ENCODE results near the gene ENTREP3.

ENTREP3 gene

GRCh38 chr1:155277902-155278688 lies 22.8 kb upstream of the ENTREP3 start:
- DNase-seq (ENCODE audit: low spot score), result peak; percentile 47

DNA sequence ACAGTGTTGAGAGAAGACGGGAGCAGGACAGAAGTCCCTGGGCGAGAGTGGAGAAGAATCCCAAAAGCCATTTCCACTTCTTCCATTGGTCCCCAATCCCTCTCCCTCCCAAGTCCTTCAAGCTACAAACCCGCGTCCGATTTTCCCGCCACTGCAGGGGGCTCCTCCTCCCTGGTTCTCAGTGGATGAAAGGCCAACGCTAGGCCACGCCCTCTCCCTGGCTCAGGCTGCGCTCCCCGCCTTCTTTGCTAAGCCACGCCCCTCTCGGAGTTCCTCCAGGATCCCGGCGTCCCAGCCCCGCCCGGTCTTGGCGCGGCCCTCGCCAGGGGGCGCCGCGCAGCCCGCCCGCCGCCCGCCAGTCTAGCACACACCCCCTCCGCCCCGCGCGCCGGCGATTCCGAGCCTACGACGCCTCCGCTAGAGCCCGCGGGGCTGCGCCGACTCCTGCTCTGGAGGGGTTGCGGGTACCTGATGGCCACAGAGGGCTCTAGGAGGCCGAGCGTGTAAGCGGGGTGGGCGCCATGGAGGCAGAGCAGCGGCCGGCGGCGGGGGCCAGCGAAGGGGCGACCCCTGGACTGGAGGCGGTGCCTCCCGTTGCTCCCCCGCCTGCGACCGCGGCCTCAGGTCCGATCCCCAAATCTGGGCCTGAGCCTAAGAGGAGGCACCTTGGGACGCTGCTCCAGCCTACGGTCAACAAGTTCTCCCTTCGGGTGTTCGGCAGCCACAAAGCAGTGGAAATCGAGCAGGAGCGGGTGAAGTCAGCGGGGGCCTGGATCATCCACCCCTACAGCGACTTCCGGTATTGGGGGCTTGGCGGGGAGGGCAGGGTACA lies 22.0 kb upstream of the ENTREP3 start, which contains the start of gene HCN3:
Gene HCN3, plus strand, starts transcription at position 394 of the 832 bp plus-strand sequence. Its CDS starts 128 bp downstream, at position 522.
- DNase-seq (ENCODE audit: low spot score), result peak; percentile 100

DNA sequence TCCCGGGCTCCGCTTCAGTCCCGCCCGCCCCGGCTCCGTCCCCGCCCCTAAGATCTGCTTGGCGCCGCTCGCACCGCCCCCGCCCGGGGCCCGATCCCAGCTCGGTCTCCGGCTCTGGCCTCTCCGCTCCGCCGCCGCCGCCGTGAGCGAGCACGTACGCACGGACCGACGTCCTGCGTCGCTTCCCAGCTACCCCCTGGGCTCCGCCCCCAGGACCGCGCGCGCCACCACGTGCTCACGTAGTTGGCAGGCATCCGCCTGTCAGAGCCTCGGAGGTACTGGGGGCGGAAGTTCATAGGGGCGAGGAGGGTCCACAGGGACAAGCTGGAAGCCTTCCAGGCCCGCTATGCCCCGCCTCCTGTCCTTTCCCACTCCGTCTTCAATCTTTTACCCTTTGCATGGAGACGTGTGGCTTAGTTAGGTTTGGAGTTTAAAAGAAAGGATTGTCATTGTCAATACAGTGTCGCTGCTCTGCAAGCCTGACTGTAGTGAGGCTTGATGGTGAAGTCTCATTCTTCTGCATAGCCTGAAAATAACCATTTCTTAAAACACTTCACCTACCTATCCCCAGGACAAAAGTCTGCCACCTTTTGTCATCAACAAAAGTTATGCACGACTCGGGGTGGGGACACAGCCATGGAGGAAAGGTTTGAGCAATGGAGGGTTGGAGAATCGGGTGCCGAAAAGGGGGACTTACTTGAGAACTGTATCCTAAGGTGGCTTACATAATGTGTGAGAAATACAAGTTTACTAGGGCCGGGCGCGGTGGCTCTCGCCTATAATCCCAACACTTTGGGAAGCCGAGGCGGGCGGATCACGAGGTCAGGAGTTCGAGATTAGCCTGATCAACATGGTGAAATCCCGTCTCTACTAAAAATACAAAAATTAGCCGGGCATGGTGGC lies 18.3 kb upstream of the ENTREP3 start, which contains the start of gene CLK2:
Gene CLK2, minus strand, starts transcription at position 162 of the 903 bp plus-strand sequence. CDS start 2,527 bp downstream, outside the sequence.
- peak; percentile 99 for DNase-seq (ENCODE audit: low spot score)

DNA sequence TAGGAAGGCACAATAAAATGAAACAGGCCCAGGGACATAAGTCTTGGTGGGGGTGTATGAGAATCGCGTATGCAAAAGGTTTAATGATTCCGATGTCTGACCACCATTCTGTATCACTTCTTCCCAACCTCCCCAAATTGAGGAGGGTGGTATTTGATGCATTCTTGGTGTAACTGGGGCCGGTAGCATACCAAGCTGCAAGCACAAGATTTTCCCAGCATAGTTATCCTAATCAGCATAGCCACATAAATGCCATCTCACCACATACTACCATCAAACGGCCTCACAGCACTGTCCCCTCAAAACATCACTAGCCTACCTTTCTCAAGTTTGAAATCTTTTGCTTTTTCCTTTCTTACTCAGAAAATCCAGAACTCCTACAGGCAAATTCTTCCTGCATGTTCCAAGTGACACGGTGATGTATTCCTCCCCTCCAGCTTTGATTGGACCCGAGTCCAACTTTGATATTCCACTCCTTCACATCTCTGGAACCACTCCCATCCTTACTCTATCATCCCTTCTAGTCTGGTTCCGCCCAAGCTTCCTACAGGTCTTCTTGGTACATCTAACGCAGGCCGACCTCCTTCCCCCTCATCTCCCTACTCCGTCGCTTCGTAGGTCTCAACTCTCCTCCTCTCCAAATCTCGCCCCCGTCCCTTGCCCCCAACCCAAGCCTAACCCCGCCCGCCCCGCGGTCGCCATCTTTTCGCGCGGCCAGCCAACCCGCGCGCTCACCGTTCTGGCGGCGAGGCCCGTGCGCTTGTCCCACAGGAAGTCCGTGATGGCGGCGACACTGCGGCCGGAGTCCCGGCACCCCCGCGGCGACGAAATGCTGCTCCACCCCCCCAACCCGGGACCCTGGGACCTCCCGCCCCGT lies 17.4 kb upstream of the ENTREP3 start:
- peak; percentile 81 for DNase-seq (ENCODE audit: low spot score)

DNA sequence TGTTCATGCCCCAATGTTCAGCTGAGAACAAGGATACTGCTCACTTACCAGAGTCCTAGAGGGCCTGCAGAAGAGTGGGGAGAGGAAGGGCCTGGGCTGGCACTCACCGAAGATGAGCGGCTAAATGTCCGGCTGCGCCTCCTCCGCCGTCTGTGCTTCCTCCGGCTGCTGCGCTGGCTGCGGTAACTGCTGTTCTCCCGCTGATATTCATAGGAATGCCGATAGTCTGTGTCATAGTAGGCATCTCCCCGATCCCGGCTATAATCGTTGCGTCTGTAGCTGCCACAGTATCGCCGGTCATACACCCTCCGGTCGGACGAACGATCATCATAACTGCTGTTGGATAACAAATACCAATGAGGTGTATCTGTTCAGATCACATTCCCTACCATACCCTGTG lies 14.1 kb upstream of the ENTREP3 start:
- no peak for DNase-seq (ENCODE audit: low spot score)

- no peak for DNase-seq (ENCODE audit: low spot score)
These were observed 13.3 kb upstream of the ENTREP3 start for GRCh38 chr1:155268630-155269029.

GRCh38 chr1:155267373-155267772 lies 12.1 kb upstream of the ENTREP3 start:
- no peak for DNase-seq (ENCODE audit: low spot score)

- DNase-seq (ENCODE audit: low spot score), result no peak
These were observed 11.3 kb upstream of the ENTREP3 start for GRCh38 chr1:155266553-155266952.

- DNase-seq (ENCODE audit: low spot score), result no peak
These were observed 7.8 kb upstream of the ENTREP3 start for GRCh38 chr1:155263067-155263466.

- peak; percentile 100 for DNase-seq (ENCODE audit: low spot score)
These were observed 6.8 kb upstream of the ENTREP3 start, which contains the start of gene SCAMP3 for GRCh38 chr1:155261852-155262673. SCAMP3 (minus strand) TSS chr1:155262360; CDS start chr1:155262151, 209 bp downstream.

- DNase-seq (ENCODE audit: low spot score), result no peak
These were observed 6.2 kb upstream of the ENTREP3 start for GRCh38 chr1:155261493-155261851.

GRCh38 chr1:155260276-155260675 lies 5.0 kb upstream of the ENTREP3 start:
- DNase-seq (ENCODE audit: low spot score), result no peak

DNA sequence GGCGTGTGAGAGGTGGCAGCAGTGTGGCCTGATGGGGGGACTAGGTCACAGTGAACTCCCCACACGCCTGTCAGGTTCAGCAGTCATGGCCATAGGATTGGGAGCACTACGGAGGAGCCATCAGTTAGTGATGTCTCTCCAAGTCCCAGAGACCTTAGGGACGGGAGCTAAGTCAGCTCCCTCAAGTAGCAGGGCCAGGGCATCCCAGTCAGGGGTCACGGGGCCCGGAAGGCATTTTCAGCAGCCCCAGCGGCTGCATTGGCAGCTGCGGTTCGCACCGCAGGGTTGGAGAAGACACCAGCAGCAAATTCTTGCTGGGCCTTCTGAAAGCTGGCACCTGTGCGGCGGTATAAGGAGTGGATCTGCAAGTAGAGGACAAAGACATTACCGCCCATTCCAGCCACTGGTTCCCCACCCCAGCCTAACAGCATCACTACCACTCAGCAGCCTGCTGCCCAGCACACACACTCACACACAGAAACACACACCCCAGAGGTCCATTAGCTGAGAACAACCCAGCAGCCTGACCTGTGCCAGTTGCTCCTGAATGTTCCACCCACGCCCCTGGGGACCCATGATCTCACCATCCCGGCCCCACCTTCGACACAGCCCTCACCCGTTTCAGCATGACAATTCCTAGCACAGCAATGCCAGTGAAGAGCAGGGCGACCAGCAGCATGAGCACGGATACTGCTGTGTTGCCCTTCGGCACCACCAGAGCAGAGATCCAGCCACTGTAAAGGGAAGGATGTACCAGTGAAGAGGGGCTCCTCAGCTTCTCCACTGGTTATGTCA lies 972 bp upstream of the ENTREP3 start:
- no peak for DNase-seq (ENCODE audit: low spot score)

DNA sequence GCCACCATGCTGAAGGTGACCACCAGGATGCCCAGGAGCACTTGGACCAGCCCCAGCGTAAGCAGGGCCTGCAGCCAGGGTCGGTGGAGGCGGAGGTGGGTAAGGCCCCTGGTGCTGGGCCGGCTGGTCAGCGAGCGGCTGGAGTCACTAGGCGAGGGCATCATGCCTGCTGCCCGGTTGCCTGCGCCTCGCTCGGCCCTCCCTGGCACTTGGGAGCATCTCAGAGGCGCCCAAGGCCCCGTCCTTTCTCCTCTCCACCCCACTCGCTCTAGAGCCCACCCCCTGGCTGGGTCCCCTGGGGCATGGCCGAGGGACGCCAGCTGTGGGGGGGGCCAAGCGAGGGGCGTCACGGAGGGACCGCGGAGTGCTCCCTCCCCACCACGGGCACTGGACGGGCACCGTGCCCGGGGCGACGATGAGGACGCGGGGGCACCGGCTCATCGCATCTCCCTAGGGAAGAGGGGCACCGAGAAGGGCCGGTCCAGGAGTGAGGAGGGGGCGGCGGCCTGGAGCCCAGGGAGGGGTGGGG lies 505 bp downstream of the ENTREP3 start:
- no peak for DNase-seq (ENCODE audit: low spot score)

GRCh38 chr1:155254228-155254713 lies 1.0 kb downstream of the ENTREP3 start:
- no peak for DNase-seq (ENCODE audit: low spot score)

- no peak for DNase-seq (ENCODE audit: low spot score)
These were observed 1.5 kb downstream of the ENTREP3 start for GRCh38 chr1:155253797-155254196.

DNA sequence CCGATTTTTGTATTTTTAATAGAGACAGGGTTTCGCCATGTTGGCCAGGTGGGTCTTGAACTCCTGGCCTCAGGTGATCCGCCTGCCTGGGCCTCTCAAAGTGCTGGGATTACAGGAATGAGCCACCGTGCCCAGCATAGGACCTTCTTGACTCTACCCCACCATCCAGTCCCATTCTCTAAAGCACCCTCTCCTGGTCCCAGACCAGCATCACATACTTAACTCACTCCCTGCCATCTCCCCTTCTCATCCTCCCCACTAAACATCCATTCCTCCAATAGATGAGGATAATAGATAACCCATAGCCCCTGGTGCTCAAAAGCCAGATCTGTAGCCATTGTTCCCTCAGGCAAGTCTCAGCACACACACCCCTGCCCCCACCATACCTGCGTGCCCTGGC lies 2.1 kb downstream of the ENTREP3 start:
- no peak for DNase-seq (ENCODE audit: low spot score)

DNA sequence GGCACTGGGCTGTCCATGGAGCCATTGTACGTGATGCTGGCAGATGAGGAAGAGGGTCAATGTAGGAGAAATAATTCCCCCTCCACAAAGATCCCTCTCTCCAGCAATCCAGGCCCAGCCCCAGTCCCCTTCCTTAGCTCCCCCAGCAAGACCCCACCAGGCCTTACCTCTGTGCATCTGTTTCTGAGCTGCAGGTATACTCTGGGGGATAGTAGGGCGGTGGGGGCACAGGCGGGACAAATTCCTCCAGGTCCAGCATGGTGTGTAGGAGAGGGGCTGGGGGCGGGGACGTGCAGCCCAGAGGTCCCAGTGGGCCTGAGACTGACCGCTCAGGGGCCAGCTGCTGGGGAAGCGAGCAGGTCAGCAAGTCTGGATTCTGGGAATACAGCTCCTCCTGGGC lies 3.7 kb downstream of the ENTREP3 start:
- no peak for DNase-seq (ENCODE audit: low spot score)
